Hematopoietic multipotent progenitor cell treated with erythropoietin and hydrocortisone succinate and interleukin-3 and kit ligand, for 17 days (in vitro differentiated cells): Measurements from ENCODE around the gene SUMF1.

ENCODE experiments used
- DNase-seq: peaks from one replicate; pipeline ENCODE4 v3.0.0-alpha.2; 2015; ENCODE audit warnings: low spot score

SUMF1 gene

DNA sequence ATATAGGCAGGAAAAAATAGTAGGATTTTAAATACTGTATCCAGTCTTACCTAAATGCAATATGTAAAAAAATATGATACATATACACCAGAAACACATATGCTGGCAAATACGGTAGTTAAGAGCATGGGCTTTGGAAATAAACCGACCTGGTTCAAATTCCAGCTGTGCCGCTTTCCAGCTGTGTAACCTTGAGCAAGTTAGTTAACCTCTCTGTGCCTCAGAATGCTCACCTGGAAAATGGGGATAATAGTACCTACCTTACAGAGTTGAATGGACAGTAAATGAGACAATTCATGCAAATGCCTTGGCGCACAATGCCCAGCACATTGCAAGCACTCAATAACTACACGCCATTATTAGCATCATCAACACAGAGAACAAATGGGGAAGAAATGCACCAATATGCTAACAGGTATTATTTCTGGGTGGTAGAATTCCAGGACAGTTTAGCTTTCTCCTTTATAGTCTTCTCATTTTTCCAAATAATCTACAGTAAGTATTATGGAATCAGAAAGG is 50.6 kb downstream of the SUMF1 start:
- no peak for DNase-seq

DNA sequence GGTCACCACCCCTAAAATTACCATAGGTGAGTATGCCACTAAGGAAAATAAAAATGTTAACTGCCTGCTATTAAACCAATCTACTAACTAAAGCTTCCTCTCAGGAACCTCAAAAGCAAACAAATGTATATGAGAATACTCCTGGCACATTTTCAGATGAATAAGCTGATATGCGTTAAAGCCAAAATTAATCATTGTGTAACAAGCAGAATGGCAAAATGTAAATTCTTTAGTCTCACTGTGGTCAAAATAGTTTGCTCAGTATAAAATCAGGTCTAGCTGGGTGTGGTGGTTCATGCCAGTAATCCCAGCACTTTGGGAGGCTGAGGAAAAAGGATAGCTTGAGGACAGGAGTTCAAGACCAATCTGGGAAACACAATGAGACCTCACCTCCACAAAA is 53.6 kb downstream of the SUMF1 start:
- DNase-seq, result no peak

DNA sequence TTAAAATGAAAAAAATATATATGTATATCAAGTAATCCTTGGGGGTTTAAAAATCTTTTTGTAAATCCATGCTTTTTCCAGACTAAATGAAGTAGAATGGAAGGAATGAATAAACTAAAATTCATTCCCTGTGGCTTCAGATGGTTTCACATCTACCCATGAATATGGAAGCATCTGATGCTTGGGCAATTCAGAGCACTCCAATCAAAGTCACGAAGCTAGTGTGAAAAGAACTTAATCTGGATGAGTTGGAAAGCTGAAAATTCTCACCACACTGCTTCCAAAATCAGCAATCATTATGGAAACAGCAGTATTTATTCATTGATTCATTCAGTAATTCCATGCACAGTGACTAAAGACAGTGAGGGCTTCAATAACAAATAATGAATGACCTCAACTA is 55.2 kb downstream of the SUMF1 start:
- no peak for DNase-seq

DNA sequence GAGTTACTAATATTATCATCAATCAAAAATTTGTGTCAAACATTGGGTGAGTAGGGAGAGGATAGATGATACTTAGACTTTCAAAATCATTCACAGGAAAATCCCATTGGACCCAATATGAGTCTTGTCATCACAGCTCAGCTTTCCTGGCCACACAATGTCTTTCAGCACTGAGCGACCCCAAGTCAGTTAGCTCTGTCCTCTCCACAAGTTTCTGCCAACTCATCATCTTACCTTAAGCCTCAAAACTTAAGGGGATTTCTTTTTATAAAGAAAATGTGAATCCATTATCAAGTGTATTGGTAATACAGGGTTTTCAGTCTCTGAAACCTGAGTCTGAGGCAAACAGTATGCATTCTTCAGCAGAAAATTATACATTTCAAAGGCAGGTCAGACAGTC is 55.8 kb downstream of the SUMF1 start:
- no peak for DNase-seq

DNA sequence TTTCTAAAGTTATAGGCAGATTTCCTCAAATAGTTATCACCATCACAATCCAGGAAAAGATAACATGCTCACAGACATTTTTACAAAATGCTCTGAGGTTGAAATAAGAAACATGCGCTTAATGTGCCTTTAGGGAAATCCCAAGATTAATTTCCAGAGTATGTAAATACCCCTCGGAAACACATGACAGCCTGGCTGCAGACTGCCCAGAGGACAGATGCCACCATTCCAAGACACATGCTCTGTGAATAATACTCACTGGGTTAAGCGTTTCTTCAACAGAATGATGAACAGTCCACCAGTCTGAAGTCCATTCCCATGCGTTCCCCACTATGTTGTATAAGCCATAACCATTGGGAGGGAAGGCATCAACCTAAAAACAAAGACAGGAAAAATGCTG is 56.5 kb downstream of the SUMF1 start:
- no peak for DNase-seq

DNA sequence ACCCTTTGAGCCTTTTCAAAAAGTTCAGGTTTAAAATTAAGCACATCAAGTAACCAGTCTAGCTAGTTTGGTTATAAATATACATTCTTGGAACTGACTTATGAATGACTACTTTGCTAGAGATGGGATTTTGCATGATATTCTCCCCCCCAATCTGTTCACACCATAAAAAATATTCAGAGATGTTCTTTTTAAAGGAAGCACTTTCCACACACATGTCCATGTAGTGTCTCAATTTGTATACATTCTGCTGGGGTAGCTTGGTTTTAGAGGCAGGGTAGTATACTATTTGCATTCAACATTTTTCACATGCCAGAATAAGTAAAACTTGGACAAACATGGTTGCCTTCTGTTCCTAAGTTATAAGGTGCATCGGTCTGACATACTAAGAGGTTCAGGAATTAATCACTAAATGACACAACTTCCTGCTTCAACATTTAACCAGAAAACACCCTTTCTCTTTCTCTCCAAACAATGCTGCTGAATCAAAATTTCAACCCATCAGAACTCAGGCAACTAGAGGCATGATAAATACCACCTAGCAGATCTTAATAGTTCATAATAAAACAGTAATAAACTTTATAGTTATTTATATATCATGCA is 57.0 kb downstream of the SUMF1 start:
- DNase-seq, result no peak

DNA sequence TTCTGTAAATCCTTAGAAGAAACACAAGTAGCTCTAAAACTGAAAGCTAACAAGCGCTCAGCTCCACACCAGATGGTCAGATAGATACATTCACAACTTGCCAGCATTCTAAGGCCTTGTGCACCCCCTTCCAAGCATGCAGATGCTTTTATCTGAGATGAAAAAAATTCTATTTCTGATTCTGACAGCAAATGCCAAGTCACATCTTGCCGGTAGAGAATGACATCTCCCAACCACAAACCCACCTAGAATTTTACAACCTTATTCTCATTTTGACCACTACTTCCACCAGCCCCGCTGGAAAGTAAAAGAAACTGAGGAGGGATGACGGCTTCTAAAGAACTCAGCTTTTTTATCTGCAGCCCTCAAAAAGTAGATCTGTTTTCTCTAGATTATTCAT is 57.7 kb downstream of the SUMF1 start:
- DNase-seq, result peak; percentile 38

DNA sequence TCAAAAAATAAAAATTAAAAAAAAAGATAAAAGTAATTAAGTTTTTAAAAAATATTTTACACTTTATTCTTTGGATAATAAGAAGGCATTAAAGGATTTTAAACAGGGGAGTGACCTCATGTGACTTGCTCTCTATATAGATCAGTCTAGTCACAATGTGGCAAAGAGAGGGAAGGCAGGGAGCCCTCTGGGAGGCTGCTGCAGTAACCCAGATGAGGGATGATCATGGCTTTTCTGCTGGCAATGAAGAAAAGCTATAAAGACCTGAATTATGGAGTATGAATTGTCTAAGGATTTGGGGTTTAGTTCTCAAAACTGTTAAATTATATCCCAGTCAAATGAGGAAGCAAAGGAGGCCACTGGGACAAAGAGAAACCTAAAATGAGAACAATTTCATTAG is 58.1 kb downstream of the SUMF1 start:
- DNase-seq, result peak; percentile 10

DNA sequence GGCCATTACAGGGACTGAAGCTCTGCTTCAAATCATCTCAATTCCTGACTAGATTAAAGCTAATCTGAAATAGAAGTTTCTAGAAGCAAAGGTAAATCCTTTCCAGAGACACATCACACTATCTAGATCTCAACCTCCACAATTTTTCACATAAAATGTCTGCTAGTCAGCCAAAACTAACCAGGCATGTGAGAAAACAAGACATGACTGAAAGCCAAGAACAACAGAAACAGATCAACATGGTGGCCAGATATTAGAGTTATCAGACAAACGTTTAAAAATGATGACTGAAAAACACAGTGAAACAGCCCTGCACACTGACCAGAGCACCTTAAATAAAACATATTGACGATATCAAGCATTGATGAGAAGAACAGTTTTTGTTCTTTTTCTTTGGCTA is 59.1 kb downstream of the SUMF1 start:
- DNase-seq, result no peak

DNA sequence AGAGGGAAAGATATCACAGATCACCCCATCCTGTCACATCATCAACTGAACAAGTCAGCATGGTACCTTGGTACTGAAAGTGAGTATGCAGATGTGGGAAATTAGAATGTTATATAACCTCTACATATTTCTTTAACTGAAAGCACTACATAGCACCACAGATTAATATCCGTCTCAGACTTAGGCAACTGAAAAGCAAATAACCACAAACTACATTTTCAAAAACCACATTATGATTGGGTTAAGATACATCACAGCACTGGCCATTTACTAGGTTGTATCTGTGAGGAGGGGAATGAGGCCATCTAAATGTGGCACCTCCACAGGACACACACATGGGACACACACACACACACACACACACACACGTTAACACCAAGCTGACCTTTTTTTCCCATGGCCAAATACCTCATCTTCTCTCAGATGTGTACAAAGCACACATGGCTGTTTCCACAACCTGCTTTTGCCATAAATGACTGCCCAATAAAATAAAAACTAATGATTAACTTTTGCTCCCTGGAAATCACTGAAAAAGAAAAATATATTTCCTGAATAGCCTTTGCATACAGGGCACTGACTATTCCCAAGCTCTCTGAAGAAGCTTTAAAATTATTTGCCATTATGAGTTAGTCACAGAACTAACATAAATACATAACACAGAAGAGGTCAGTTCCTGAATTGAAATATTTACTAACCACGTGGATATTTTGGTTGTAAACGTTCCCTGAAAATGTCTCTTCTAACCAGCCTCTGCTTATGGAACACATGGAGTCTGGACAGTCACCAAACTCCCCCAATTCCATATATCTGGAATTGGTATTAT is 60.1 kb downstream of the SUMF1 start:
- DNase-seq, result no peak

DNA sequence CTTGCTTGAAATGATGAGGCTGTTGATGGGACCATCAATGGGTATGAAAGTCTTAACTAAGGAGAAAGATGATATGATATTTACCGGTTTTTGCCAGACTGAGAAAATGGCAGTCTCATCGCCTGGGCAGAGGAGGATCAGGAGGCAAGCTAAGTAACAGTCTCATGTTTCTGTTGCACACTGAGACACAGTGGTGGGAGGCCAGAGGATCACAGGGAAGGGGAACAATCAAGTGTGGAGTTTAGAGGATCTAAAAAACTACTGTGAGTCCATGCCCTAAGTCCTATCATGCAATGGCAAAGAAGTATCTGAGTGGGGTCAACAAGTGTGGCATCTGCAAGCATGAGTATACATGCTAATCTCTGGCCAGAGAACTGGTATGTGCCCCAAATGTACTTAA is 62.2 kb downstream of the SUMF1 start:
- DNase-seq, result no peak

DNA sequence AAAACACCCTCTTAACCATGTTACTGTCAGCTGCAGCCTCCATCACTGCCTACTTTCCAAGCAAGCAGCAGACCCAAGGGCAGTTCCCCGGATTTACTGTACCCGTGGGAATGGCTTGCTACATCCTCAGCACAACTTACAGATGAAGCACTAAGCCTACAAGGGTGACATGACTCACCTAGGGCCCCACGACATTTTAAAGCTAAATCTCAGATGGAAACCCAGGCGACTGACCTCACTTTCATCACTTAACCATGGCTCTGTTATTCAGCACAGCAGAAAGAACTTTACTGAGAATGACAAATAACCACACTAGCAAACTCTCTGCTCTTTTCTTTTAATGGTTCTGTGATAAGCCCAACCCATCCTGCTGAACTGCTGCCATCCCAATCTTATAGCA is 65.6 kb downstream of the SUMF1 start:
- DNase-seq, result no peak

DNA sequence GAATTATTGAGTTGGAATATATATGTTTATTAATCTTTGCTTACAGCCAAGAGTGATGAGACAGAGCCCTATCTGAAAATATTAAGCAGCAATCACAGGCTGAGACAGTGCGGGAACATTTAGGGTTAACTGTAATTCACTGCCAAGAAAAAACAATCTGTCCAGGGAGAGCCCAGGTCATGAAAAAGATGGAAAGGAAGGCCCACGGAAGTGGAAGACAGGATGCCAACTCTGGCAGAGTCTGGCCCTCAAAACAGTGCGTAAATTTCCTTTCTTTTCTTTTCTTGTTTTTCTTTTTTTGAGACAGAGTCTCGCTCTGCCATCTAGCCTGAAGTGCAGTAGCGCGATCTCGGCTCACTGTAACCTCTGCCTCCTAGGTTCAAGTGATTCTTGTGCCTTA is 67.6 kb downstream of the SUMF1 start:
- DNase-seq, result no peak

DNA sequence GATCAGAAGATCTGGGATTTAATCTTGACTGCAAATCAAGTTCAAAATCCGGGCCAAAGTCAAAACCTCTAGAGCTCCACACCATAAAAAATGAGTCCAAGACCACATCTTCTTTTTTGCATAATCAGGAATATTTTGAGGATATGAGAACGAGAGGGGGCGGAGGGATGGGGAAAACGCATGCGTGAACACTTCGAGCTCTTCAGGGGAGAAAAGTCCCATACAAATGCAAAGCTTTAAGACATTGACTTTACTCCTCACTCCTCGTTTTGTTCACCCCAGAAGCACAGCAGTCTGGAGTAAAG is 68.2 kb downstream of the SUMF1 start:
- DNase-seq, result no peak

DNA sequence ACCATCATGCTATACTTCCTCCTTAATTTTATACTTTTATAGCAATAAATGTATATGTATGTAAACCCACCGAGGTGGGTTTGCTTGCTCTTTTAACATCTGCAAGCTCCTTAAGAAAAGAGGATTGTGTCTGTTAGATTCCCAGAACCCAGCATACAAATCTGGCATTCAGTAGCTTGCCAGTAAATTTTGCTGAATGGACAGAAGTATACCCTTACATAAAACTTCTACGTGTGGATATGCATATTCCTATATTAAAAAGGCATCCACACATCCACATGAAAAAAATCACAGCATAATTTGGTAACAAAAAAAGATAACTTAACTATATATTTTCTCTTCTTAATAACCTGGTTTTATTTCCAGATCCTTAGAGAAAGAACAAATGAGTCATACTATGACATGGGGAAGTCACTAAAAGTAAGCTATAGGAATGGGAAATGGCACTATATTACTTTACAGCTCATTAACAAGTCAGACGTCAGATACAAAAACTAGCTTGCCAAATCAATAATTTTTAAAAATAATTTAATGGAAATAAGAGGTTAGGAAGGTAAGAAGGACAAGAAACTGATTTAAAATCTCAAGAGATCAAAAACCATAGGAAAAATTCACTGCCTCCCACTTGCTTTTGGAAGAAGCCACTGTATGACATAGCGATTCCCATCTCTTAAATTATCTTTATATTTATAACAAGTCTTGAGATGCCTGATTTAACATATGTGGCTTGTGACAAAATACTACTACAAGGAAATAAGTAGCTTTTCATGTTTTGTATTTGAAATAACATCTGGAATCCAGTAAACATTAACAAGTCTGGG is 68.7 kb downstream of the SUMF1 start:
- no peak for DNase-seq

DNA sequence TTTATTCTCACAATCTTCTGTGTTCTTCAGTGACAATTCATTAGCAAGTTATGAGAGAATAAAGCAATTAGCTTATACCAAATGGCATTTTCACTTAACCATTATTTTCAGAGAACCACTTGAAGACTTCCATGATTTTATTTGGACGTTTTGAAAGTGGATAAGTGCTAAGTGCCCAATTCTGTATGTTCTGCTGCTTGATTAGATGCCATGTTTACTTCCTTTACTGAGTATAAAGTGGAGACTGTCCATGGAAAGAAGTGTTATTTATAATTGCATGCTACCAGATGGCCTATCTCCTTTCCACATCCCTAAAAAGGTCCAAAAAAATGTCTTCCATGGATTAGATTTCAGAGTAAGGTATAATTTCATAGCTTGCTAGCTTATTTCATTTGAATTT is 69.6 kb downstream of the SUMF1 start:
- DNase-seq, result no peak

DNA sequence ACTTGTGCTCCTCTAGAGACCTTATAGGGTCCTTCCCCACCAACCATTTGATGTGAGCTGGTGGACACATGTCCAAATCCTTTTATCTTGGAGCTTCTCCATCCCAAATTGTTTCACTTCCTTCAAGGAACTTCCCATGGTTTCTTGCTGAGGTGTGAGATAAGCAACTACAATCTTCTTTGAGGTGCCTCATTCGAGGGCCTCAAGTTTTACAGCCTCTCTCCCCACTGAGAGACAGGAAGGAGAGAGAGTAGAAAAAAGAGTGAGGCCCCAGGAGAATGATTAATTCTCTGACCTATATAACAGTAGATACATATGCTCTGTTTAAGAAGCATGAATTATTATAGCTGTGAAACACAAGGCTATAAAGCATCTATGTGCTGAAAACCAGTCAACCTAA is 70.5 kb downstream of the SUMF1 start:
- DNase-seq, result no peak

DNA sequence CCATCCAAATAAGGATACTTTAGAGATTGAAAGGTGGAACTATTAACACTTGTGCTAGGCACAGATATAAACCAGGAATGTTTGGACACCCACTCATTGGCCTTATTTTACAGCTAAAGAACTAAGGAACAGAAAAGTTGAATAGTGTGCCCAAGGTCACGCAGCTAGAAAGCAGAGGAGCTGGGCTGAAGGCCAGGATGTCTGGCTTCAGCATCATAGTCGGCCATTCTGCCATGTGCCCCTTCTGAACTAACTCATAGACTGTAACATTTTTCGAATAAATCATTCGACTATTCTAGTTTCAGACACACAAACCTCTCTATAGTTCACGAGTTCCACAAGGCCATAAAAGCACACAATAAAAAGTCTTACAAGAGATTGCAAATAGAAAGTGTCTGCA is 71.1 kb downstream of the SUMF1 start:
- DNase-seq, result no peak

DNA sequence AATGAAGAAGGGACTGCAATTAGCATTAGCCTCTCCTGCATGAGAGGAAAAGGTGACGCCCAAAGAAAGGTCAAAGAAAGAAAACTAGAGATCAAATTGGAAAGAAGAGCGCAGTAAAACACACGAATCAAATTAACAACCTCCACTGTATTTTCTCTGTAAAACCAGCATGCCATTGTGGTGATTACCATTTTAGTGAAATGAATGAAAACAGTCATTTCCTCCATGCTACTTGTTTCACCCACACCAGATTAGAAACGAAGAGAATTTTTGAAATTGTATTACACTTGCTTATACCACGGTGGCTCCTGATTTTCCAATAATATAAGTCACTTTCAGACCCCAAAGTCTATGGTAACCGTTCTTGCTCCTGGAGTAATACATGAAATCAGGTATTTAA is 71.6 kb downstream of the SUMF1 start:
- DNase-seq, result no peak

DNA sequence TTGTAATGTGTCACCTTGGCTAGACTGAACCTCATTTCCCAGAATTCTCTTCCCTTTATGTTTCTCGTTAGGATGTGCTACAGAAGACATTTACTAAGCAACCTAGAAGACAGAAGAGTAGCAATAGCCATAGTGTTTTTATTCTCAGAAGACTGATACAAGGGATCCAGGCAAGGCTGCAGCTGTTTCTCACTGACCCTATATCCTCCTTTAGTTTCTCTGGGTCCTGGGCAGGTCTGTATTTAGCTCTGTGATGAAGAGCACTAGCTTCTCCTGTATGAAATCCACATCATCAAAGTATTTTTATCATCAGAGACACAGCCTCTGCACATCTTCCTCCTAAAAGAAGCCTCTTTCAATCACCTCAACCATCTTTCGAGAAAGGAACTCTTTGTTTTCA is 72.5 kb downstream of the SUMF1 start:
- DNase-seq, result no peak

DNA sequence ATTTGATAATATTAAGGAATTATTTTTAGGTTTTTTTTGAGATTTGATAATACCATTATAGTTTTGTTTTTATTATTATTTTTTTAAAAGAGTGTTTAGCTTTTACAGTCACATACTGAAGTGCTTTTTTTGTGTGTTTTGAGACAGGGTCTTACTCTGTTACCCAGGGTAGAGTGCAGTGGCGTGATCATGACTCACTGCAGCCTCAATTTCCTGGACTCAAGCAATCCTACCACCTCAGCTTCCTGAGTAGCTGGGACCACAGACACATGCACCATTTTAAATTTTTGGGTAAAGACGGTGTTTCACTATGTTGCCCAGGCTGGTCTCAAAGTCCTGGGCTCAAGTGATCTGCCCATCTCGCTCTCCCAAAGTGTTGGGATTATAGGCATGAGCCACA is 73.0 kb downstream of the SUMF1 start:
- no peak for DNase-seq

DNA sequence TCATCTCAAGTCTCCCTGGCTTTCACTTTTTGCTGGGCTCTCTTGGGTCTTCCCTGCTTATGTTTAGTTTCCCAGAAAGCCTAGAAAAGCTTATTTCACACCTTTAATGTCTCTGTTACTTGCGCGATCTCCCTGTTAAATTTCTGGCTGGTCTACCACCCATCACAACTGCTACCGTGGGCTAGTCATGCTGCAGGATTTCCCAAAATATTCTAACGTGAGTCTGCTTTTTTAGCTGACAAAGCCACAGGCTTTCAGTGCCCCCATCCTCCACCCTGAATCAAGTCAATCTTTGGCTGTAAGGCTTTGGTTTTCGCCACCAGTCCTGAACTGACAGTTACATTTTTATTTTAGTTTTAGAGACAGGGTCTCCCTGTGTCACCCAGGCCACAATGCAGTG is 74.1 kb downstream of the SUMF1 start:
- DNase-seq, result no peak
